Putamen (tissue), 1 donor: Measurements from ENCODE around the gene MGA.

Source experiments
- DNase-seq: peaks from one replicate; pipeline ENCODE4 v3.0.0-alpha.2; 2016; ENCODE audit warnings: low spot score

The MGA gene

GRCh38 chr15:41782371-41783282, 122.4 kb downstream of the MGA start:
- DNase-seq: no peak

GRCh38 chr15:41783296-41783695, 123.1 kb downstream of the MGA start:
- no peak for DNase-seq

- no peak for DNase-seq
These were observed 128.1 kb downstream of the MGA start for GRCh38 chr15:41788262-41788661.

- no peak for DNase-seq
These were observed 129.0 kb downstream of the MGA start for GRCh38 chr15:41789236-41789635.

GRCh38 chr15:41789662-41790061, 129.5 kb downstream of the MGA start:
- no peak for DNase-seq

- no peak for DNase-seq
These were observed 130.0 kb downstream of the MGA start for GRCh38 chr15:41790169-41790568.

- no peak for DNase-seq
These were observed 130.7 kb downstream of the MGA start for GRCh38 chr15:41790756-41791546.

- DNase-seq: no peak
These were observed 131.3 kb downstream of the MGA start for GRCh38 chr15:41791547-41791937.

GRCh38 chr15:41792000-41792637, 131.9 kb downstream of the MGA start:
- no peak for DNase-seq

- no peak for DNase-seq
These were observed 133.9 kb downstream of the MGA start for GRCh38 chr15:41794081-41794480.

- no peak for DNase-seq
These were observed 136.0 kb downstream of the MGA start for GRCh38 chr15:41795996-41796856.

- no peak for DNase-seq
These were observed 137.2 kb downstream of the MGA start for GRCh38 chr15:41797201-41797944.

- DNase-seq: no peak
These were observed 138.6 kb downstream of the MGA start for GRCh38 chr15:41798607-41799487.

- DNase-seq: no peak
These were observed 139.2 kb downstream of the MGA start for GRCh38 chr15:41799488-41799805.

GRCh38 chr15:41801185-41801584, 141.0 kb downstream of the MGA start:
- DNase-seq: no peak

- DNase-seq: no peak
These were observed 141.7 kb downstream of the MGA start for GRCh38 chr15:41801850-41802455.

GRCh38 chr15:41804361-41804760, 144.2 kb downstream of the MGA start:
- DNase-seq: no peak

GRCh38 chr15:41804916-41805666, 144.9 kb downstream of the MGA start:
- no peak for DNase-seq

- no peak for DNase-seq
These were observed 145.5 kb downstream of the MGA start for GRCh38 chr15:41805711-41806110.
